Ishikawa (cell line): ENCODE measurements around the gene NUDT4.

Experiments used
- CEBPB ChIP-seq: IDR thresholded peaks from 2 replicates; pipeline ENCODE4 v1.6.1; 2012
- CREB1 ChIP-seq: IDR thresholded peaks from 2 replicates; pipeline ENCODE4 v1.6.1; 2012; ENCODE audit warnings: low read depth
- EGR1 ChIP-seq: IDR thresholded peaks from 2 replicates; pipeline ENCODE4 v1.6.1; 2012
- EP300 ChIP-seq: IDR thresholded peaks from 2 replicates; pipeline ENCODE4 v1.6.1; 2012; ENCODE audit warnings: borderline replicate concordance
- FOXM1 ChIP-seq: IDR thresholded peaks from 2 replicates; pipeline ENCODE4 v1.6.1; 2012; ENCODE audit warnings: low read depth, borderline replicate concordance
- MAX ChIP-seq: IDR thresholded peaks from 2 replicates; pipeline ENCODE4 v1.6.1; 2012
- NFIC ChIP-seq: IDR thresholded peaks from 2 replicates; pipeline ENCODE4 v1.6.1; 2012
- RAD21 ChIP-seq: IDR thresholded peaks from 2 replicates; pipeline ENCODE4 v1.6.1; 2012; ENCODE audit warnings: low read depth
- REST ChIP-seq: IDR thresholded peaks from 2 replicates; pipeline ENCODE4 v1.6.1; 2012; ENCODE audit warnings: low read depth, mild to moderate bottlenecking
- TAF1 ChIP-seq: IDR thresholded peaks from 2 replicates; pipeline ENCODE4 v1.6.1; 2012; ENCODE audit warnings: low read depth, mild to moderate bottlenecking
- TCF12 ChIP-seq: IDR thresholded peaks from 2 replicates; pipeline ENCODE4 v1.6.1; 2012; ENCODE audit warnings: low read depth
- USF1 ChIP-seq: IDR thresholded peaks from 2 replicates; pipeline ENCODE4 v1.6.1; 2012
- YY1 ChIP-seq: IDR thresholded peaks from 2 replicates; pipeline ENCODE4 v1.6.1; 2012; ENCODE audit warnings: low read depth
- ZBTB7A ChIP-seq: IDR thresholded peaks from 2 replicates; pipeline ENCODE4 v1.6.1; 2012; ENCODE audit warnings: low read depth

- TF ChIP-seq CREB1, result no peak
- TF ChIP-seq TAF1, result no peak
- no peak for TF ChIP-seq RAD21
- no peak for TF ChIP-seq TCF12
- TF ChIP-seq YY1, result no peak
- no peak for TF ChIP-seq ZBTB7A
- no peak for TF ChIP-seq REST
- no peak for TF ChIP-seq CEBPB
- TF ChIP-seq EP300, result no peak
- TF ChIP-seq MAX, result no peak
- no peak for TF ChIP-seq USF1
- TF ChIP-seq NFIC, result no peak
- no peak for TF ChIP-seq FOXM1
- TF ChIP-seq EGR1, result no peak
These were observed 50.2 kb downstream of the NUDT4 start for GRCh38 chr12:93427779-93428564.
